ENCODE data around the gene PROM2. TPM values are rescaled to one million over a fixed set of nuclear protein-coding genes. Genes with fewer than 3 reads are reported as not detected.
A peak's percentile ranks its signal among the peaks of the same experiment; 100 is the strongest.

The PROM2 gene
- total RNA-seq, 3 donors from 2014 or later: 24.4 to 44.0 (median 35.8) TPM

DNA sequence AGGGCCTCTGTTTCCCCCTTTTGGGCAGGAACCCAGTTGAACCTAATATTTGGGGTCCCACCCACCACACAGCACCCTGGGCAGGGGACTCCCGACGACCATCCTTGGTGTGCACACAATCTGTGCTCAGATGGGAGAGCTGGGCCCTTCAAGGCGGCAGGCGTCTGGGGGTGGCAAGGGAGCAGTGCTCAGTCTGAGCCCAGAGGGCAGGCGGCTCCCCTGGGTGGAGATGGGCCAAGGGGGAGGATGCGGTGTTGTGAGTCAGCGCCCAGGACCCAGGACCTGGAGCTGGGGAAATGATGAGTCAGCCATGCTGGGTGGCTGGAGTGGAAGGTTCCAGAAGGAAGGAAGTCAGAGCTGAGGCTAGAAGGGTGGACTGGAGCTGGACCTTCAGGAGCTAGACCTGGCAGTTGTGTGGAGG, 3.8 kb downstream of the PROM2 start:
- TF ChIP-seq, protein P1, sequence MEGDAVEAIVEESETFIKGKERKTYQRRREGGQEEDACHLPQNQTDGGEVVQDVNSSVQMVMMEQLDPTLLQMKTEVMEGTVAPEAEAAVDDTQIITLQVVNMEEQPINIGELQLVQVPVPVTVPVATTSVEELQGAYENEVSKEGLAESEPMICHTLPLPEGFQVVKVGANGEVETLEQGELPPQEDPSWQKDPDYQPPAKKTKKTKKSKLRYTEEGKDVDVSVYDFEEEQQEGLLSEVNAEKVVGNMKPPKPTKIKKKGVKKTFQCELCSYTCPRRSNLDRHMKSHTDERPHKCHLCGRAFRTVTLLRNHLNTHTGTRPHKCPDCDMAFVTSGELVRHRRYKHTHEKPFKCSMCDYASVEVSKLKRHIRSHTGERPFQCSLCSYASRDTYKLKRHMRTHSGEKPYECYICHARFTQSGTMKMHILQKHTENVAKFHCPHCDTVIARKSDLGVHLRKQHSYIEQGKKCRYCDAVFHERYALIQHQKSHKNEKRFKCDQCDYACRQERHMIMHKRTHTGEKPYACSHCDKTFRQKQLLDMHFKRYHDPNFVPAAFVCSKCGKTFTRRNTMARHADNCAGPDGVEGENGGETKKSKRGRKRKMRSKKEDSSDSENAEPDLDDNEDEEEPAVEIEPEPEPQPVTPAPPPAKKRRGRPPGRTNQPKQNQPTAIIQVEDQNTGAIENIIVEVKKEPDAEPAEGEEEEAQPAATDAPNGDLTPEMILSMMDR (IDR thresholded peaks at IDR 0.05): no peak
- peak in 2 of 3 donors; percentile 38 to 53 for DNase-seq
- Histone ChIP-seq H3K9me3 (no peaks in the 10 kb centered on the region), H3K4me3 (no peak overlapping the region), H3K4me1 (ENCODE audit: low read depth) (peaks cover 23% of the 10 kb centered on the region), H3K36me3 (ENCODE audit: low read depth) (no peaks in the 10 kb centered on the region)
- intact Hi-C loops (cut with DNase I, micrococcal nuclease): no loop called here
- ATAC-seq: no peak

- TF ChIP-seq, protein P1 (IDR thresholded peaks at IDR 0.05): no peak
- intact Hi-C loops (cut with DNase I, micrococcal nuclease): no loop called here
- DNase-seq (peak in 2 of 3 donors; percentile 24 to 41), ATAC-seq (no peak)
- peaks cover 22% of the 10 kb centered on the region for H3K4me1 ChIP-seq (ENCODE audit: low read depth)
- H3K36me3 ChIP-seq (ENCODE audit: low read depth): no peaks in the 10 kb centered on the region
- H3K4me3 ChIP-seq: no peak overlapping the region
- H3K9me3 ChIP-seq: no peaks in the 10 kb centered on the region
These were observed 4.5 kb downstream of the PROM2 start for GRCh38 chr2:95278637-95279225.

DNA sequence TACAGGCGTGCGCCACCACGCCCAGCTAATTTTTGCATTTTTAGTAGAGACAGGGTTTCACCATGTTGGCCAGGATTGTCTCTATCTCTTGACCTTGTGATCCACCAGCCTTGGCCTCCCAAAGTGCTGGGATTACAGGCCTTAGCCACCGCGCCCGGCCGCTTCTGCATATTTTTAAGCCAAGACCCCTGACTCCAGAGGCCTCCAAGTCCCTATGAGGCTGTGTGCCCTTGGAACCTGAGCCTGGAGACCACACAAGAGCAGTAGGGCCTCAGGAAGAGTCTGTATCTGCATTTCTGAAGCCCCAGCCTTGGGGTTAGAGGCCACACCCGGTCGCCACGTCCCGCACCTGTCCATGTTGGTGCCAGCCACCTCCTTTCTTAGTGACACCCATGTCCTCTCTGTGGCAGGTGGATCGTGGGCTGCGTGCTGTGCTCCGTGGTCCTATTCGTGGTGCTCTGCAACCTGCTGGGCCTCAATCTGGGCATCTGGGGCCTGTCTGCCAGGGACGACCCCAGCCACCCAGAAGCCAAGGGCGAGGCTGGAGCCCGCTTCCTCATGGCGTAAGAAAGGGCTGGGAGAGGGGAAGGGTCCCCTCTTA, 5.3 kb downstream of the PROM2 start:
- ATAC-seq: no peak
- no peaks in the 10 kb centered on the region for H3K36me3 ChIP-seq (ENCODE audit: low read depth)
- intact Hi-C loops (cut with DNase I, micrococcal nuclease): no loop called here
- no peaks in the 10 kb centered on the region for H3K9me3 ChIP-seq
- peak in 2 of 3 donors; percentile 14 to 34 for DNase-seq
- no peak overlapping the region for H3K4me3 ChIP-seq
- H3K4me1 ChIP-seq (ENCODE audit: low read depth): peaks cover 16% of the 10 kb centered on the region
- TF ChIP-seq, protein P1 (IDR thresholded peaks at IDR 0.05): no peak

GRCh38 chr2:95281071-95281470, 6.8 kb downstream of the PROM2 start:
- Histone ChIP-seq H3K4me3 (no peak overlapping the region), H3K36me3 (ENCODE audit: low read depth) (no peaks in the 10 kb centered on the region), H3K4me1 (ENCODE audit: low read depth) (peaks cover 9% of the 10 kb centered on the region), H3K9me3 (no peaks in the 10 kb centered on the region)
- ATAC-seq (no peak), DNase-seq (peak in 2 of 3 donors; percentile 12 to 15)
- intact Hi-C loops (cut with DNase I, micrococcal nuclease): no loop called here
- TF ChIP-seq, protein P1 (IDR thresholded peaks at IDR 0.05): no peak

- ATAC-seq (no peak), DNase-seq (peak in 2 of 3 donors; percentile 16 to 19)
- H3K4me3 ChIP-seq: no peak overlapping the region
- TF ChIP-seq, protein P1 (IDR thresholded peaks at IDR 0.05): no peak
- no peaks in the 10 kb centered on the region for H3K36me3 ChIP-seq (ENCODE audit: low read depth)
- intact Hi-C loops (cut with DNase I, micrococcal nuclease): no loop called here
- no peaks in the 10 kb centered on the region for H3K9me3 ChIP-seq
- H3K4me1 ChIP-seq (ENCODE audit: low read depth): peaks cover 1% of the 10 kb centered on the region
These were observed 7.5 kb downstream of the PROM2 start for GRCh38 chr2:95281786-95282185.

Data from mucosa of descending colon (tissue), 3 donors.